ENCODE results near the gene COLEC12. TPM values are rescaled to one million over a fixed set of nuclear protein-coding genes. Genes with fewer than 3 reads are reported as not detected.

The COLEC12 gene
- total RNA-seq, 1 experiment from 2014 or later = 111 TPM

DNA sequence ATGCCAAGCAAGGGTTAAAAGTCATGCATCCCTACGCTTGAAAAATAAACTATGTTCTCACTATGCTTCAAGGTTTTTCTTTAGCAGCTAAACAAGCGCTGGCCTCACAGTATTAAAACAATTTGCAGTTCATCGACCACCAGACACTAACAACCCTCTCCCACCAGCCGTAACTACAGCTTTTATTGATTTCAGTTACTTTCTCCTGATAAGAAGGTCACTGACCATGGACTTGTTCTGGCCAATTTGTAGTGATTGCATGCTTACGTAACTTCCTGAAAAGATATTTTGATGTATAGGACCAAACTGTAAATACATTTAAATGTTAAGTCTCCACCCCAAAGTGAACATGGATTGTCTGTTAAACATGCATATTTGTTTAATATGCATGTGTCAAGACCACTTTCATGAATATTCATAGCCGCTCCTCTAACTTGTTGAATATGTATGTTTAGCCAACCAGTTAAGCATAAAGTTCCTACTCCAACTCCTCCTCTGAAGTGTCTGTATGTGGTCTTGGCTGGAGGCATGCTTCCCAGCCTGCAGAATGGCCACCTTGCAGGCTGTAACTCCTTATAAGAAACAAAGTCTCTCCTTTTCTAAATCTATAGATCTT, 230.9 kb downstream of the COLEC12 start:
- peaks cover 4% of the 10 kb centered on the region for H3K4me1 ChIP-seq (replicated peaks)
- no peaks in the 10 kb centered on the region for H3K27me3 ChIP-seq (replicated peaks)
- no peak overlapping the region for H3K4me3 ChIP-seq
- H3K9me3 ChIP-seq (replicated peaks) = no peaks in the 10 kb centered on the region
- DNase-seq (ENCODE audit: low read depth in 1 of 2, low spot score in 2 of 2) = no peak
- peaks cover 15% of the 10 kb centered on the region for H3K36me3 ChIP-seq
- H3K27ac ChIP-seq = no peak overlapping the region

DNA sequence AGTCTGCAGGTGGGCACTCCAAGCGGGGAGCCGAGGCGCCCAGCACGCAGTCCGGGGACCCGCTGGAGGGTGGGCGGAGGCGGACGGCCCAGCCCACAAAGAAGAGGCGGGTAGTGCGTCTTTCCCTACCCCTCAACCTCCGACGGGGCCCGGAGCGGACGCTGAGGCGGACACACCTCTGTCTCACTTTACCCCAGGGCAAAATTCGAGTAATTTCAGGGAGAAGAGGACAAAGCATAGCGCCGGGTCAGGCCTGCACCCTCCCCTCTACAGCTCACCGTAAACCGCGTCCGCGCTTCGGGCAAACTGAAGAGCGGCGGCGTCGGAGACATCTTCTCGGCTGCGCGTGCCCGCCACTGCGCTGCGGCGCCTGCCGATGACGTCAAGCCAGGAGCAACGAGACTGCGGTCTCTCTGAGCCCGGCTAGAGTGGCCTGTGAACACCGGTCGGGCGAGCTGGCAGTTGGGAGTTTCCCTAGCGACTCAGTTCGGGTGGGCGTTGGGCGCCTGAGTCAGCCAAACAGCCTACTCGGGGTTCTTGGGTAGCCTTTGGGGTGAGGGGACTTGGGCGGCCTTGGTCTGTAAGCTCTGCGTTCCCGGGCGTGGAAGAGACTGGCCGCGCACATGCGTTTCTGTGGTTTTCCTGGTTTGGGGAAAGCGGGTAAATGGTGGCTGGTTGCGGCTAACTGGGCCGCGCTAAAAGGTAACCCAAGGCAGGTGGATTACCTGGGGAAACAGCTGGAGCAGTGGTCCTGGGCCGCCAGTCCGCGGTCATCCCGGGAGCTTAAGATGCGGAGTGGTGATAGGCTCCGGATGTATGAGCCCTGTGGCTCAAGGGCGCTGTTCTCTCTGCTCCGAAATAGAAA, 232.6 kb downstream of the COLEC12 start, which contains the start of gene THOC1:
Gene THOC1, minus strand, starts transcription at position 360 of the 865 bp plus-strand sequence. Its CDS starts 28 bp downstream, at position 332.
- peaks cover 4% of the 10 kb centered on the region for H3K4me1 ChIP-seq (replicated peaks)
- H3K9me3 ChIP-seq (replicated peaks) = no peaks in the 10 kb centered on the region
- DNase-seq (ENCODE audit: low read depth in 1 of 2, low spot score in 2 of 2) = peak; percentile 90 to 95

DNA sequence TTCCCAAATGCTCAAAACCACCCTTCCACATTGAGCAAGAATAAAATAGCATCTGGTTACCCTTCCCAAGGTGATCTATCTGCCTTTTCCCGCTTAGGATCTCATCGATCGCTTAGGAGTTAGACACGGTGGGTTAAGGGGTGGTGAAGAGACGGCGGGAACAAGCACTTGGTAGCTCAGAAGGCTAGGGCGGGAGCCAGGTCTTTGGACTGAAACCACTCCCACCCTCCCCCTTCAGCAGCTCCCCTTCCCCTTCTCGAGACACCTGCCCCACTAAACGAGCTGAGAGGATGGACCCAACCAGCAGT, 233.2 kb downstream of the COLEC12 start:
- Histone ChIP-seq H3K36me3 (peaks cover 35% of the 10 kb centered on the region), H3K9me3 (replicated peaks) (no peaks in the 10 kb centered on the region), H3K27me3 (replicated peaks) (no peaks in the 10 kb centered on the region), H3K4me3 (peak overlapping the region; percentile 83), H3K27ac (peak overlapping the region; percentile 97), H3K4me1 (replicated peaks) (peaks cover 4% of the 10 kb centered on the region)
- no peak for DNase-seq (ENCODE audit: low read depth in 1 of 2, low spot score in 2 of 2)

More for the DNA sequence above, 232.6 kb downstream of the COLEC12 start, which contains the start of gene THOC1:
- H3K4me3 ChIP-seq = peak within 1 kb of the TSS; percentile 83
- H3K36me3 ChIP-seq = peaks cover 29% of the 10 kb centered on the region
- H3K27ac ChIP-seq = peak within 1 kb of the TSS; percentile 97
- H3K27me3 ChIP-seq (replicated peaks) = no peaks in the 10 kb centered on the region

Other genes starting within 250 kb of the COLEC12 start
- gene THOC1, start 232.7 kb downstream of the COLEC12 start, total RNA-seq (2014; rRNA removed; shearing (Covaris generic)) = 42.2 and 44.8 TPM in 2 replicates
- gene CETN1, start 79.7 kb upstream of the COLEC12 start, total RNA-seq (2014; rRNA removed; shearing (Covaris generic)) = not detected in 2 replicates
- gene CLUL1, start 96.3 kb upstream of the COLEC12 start, total RNA-seq (2014; rRNA removed; shearing (Covaris generic)) = 3.0 and 3.6 TPM in 2 replicates
- 113 and 123 TPM in 2 replicates for gene TYMS, start 157.0 kb upstream of the COLEC12 start, total RNA-seq (2014; rRNA removed; shearing (Covaris generic))
- gene ENOSF1, start 211.9 kb upstream of the COLEC12 start, total RNA-seq (2014; rRNA removed; shearing (Covaris generic)) = 29.8 and 54.1 TPM in 2 replicates